B cell (primary cell): ENCODE data around the gene ZNF407. TPM values are rescaled to one million over a fixed set of nuclear protein-coding genes. Genes with fewer than 3 reads are reported as not detected.

Experiments used
- ATAC-seq: fragments of 200-7000 bp; cut with Tn5 transposase; one replicate; pipeline ENCODE4 v1.10.0; 2021; ENCODE audit warnings: low read depth, mild to moderate bottlenecking, moderate number of reproducible peaks, moderate library complexity
- CTCF ChIA-PET: fragments of 350-600 bp; sonication (Branson Sonifier 250); formaldehyde crosslinking; loops from one replicate; lab custom pipeline; 2021; ENCODE audit warnings: antibody characterized with exemption, inconsistent platforms; lab: Charles Lee
- POLR2A ChIA-PET: fragments of 350-600 bp; sonication (Branson Sonifier 250); formaldehyde crosslinking; loops from one replicate; lab custom pipeline; 2021; ENCODE audit warnings: antibody characterized with exemption; lab: Charles Lee
- DNase-seq: peaks from one replicate; pipeline ENCODE4 v3.0.0; 2013
- H2AFZ ChIP-seq: 2 replicates; pipeline ENCODE4 v1.6.1; 2012; ENCODE audit warnings: mild to moderate bottlenecking, low read depth, low read length; ENCODE audit not compliant: insufficient read depth, poor library complexity, severe bottlenecking
- H3K27ac ChIP-seq, 2 donors: 1 replicate in 1 of 2; 2 replicates in 1 of 2; pipeline ENCODE4 v1.5.1; 2012 to 2013; ENCODE audit warnings: low read length in 2 of 2, mild to moderate bottlenecking in 2 of 2, moderate library complexity in 1 of 2
- H3K27me3 ChIP-seq, 4 experiments: fragments of 200-600 bp in 1 of 4; sonication (generic) in 1 of 4; replicated peaks in 1 of 4; 1 replicate in 2 of 4; 2 replicates in 2 of 4; pipeline versions ENCODE4 v1.6.1 to v1.7.0; 2013 to 2016; ENCODE audit warnings: low read length in 3 of 4, mild to moderate bottlenecking in 2 of 4, mixed read lengths in 1 of 4, moderate library complexity in 1 of 4; ENCODE audit not compliant: insufficient read depth in 4 of 4, control insufficient read depth in 3 of 4; ENCODE audit errors: control extremely low read depth in 1 of 4
- H3K36me3 ChIP-seq, 2 experiments: replicated peaks in 1 of 2; 1 replicate in 1 of 2; 2 replicates in 1 of 2; pipeline versions ENCODE4 v1.6.1 to v1.7.1; 2013; ENCODE audit warnings: low read length in 1 of 2; ENCODE audit not compliant: insufficient read depth in 2 of 2, control insufficient read depth in 1 of 2; ENCODE audit errors: control extremely low read depth in 1 of 2, extremely low read depth in 1 of 2
- H3K4me1 ChIP-seq, 2 donors: fragments of 200-600 bp in 1 of 2; sonication (generic) in 1 of 2; 1 replicate in 1 of 2; 2 replicates in 1 of 2; pipeline versions ENCODE4 v1.5.1 to v1.6.1; 2013 to 2017; ENCODE audit warnings: low read length in 2 of 2; ENCODE audit not compliant: control insufficient read depth in 2 of 2, insufficient read depth in 2 of 2
- H3K4me2 ChIP-seq: replicated peaks from 2 replicates; pipeline ENCODE3; 2012; ENCODE audit warnings: mild to moderate bottlenecking, low read depth, low read length; ENCODE audit not compliant: poor library complexity, severe bottlenecking
- H3K4me3 ChIP-seq, 5 experiments: fragments of 200-600 bp in 1 of 5; sonication (generic) in 1 of 5; 1 replicate in 3 of 5; 2 replicates in 2 of 5; pipeline versions ENCODE4 v1.5.1 to v1.7.0; 2011 to 2016; ENCODE audit warnings: low read length in 4 of 5, mild to moderate bottlenecking in 4 of 5, low read depth in 2 of 5, control low read depth in 1 of 5, moderate library complexity in 1 of 5; ENCODE audit not compliant: insufficient read depth in 1 of 5; ENCODE audit errors: control extremely low read depth in 1 of 5, extremely low read depth in 1 of 5
- H3K79me2 ChIP-seq: fragments of 200-600 bp; sonication (generic); one replicate; pipeline ENCODE4 v1.6.0; 2016; ENCODE audit warnings: low read length; ENCODE audit not compliant: control insufficient read depth, insufficient read depth
- H3K9ac ChIP-seq: fragments of 200-600 bp; sonication (generic); 2 replicates; pipeline ENCODE4 v1.6.1; 2017; ENCODE audit warnings: mild to moderate bottlenecking, low read length, moderate library complexity
- H3K9me3 ChIP-seq, 3 donors: one replicate each; pipeline versions ENCODE4 v1.6.1 to v1.7.1; 2013; ENCODE audit warnings: low read length in 2 of 3; ENCODE audit not compliant: control insufficient read depth in 2 of 3, insufficient read depth in 1 of 3; ENCODE audit errors: control extremely low read depth in 1 of 3
- H4K20me1 ChIP-seq: 2 replicates; pipeline ENCODE4 v1.6.0; 2012; ENCODE audit warnings: mild to moderate bottlenecking, low read length; ENCODE audit not compliant: insufficient read depth, control insufficient read depth, poor library complexity, severe bottlenecking
- H3K27ac Mint-ChIP-seq: one replicate; pipeline ENCODE4 v1.8.0; 2021; ENCODE audit warnings: mixed read lengths
- H3K27me3 Mint-ChIP-seq: one replicate; pipeline ENCODE4 v1.8.0; 2021; ENCODE audit warnings: mixed read lengths
- H3K4me1 Mint-ChIP-seq: one replicate; pipeline ENCODE4 v1.8.0; 2021; ENCODE audit warnings: mixed read lengths
- H3K4me3 Mint-ChIP-seq: one replicate; pipeline ENCODE4 v1.8.0; 2021; ENCODE audit warnings: mixed read lengths
- H3K9me3 Mint-ChIP-seq: one replicate; pipeline ENCODE4 v1.8.0; 2022; ENCODE audit warnings: mixed read lengths; ENCODE audit not compliant: insufficient read depth
- CTCF ChIP-seq: fragments of 200-600 bp; IDR thresholded peaks from one replicate; pipeline ENCODE4 v1.8.0; 2022; ENCODE audit warnings: antibody characterized with exemption, mild to moderate bottlenecking
- EZH2 ChIP-seq: IDR thresholded peaks from 2 replicates; pipeline ENCODE4 v1.6.1; 2012; ENCODE audit warnings: borderline replicate concordance, low read depth, mild to moderate bottlenecking, moderate library complexity, low read length; ENCODE audit not compliant: insufficient read depth, poor library complexity, severe bottlenecking
- WGBS: methylation state at CpG from one replicate; pipeline ENCODE4 v1.1.5; 2013; ENCODE audit warnings: missing lambda C conversion rate; ENCODE audit not compliant: insufficient coverage; 5-methylcytosine and 5-hydroxymethylcytosine counted together
- intact Hi-C: fragments of 100-400 bp; cut with micrococcal nuclease; formaldehyde crosslinking; loops from one replicate; pipeline ENCODE4 v1.10.0; 2022
- polyA plus RNA-seq: library from polyadenylated mRNA; depleted of rRNA; stranded (reverse); fragments of >200 nt; gene quantifications from 2 replicates; pipeline ENCODE4 v1.2.3, GENCODE V29; 2012
- total RNA-seq, 2 donors: library from RNA; stranded (reverse); fragments of 120-200 nt in 1 of 2; gene quantifications; 1 replicate in 1 of 2; 2 replicates in 1 of 2; pipeline versions ENCODE4 v1.2.3 to v1.2.4, GENCODE V29; 2013 to 2022

Gene ZNF407
- total and polyA plus RNA-seq, 2 donors (not counting 1 experiment from before 2014, with no cell fraction given) = 4.5 to 37.1 TPM

DNA sequence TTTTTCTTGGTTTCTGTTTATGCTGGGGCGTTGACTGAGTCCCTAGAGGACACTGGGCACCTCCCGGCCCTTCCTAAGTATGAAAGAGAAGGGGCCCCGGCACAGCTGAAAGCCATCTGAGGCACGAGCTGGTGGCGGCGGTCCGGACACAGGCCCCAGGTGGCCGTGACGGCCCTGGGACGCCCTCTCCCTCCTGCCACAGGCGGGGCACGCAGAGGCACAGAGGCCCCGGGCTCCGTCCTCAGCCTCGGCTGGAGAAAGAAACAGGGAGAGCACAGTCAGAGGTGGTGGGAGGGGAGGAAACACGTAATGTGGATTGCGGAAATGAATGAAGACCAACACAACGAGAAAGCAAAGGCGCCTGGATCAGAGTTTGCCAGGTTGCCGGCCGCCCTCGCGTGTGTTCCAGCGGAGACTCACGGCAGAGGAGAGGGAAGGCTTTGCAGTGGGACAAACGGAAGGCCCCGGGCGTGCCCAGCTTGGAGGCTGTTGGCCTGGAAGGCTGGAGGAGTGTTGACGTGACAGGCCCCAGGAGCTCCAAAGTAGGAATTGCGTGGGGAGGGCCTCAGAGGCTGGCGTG, 492.2 kb downstream of the ZNF407 start:
- peaks cover 3% of the 10 kb centered on the region for H3K9me3 Mint-ChIP-seq
- no peak overlapping the region for H3K4me2 ChIP-seq
- no peak overlapping the region for H3K9ac ChIP-seq

GRCh38 chr18:75090336-75090735, 492.7 kb downstream of the ZNF407 start:
- DNase-seq (no peak), ATAC-seq (no peak)
- peaks cover 0 to 15% (median 0%) of the 10 kb centered on the region in 3 donors for H3K9me3 ChIP-seq
- H3K4me1 ChIP-seq = no peaks in the 10 kb centered on the region
- H3K4me2 ChIP-seq = no peak overlapping the region
- 96% methylated on average over 22 of the region's 22 CpGs for WGBS
- H3K27me3 ChIP-seq = no peaks in the 10 kb centered on the region
- H3K79me2 ChIP-seq = no peaks in the 10 kb centered on the region
- H2AFZ ChIP-seq = no peak overlapping the region
- no peak overlapping the region for H3K9ac ChIP-seq
- no peaks in the 10 kb centered on the region for H3K27me3 Mint-ChIP-seq
- no peaks in the 10 kb centered on the region for H4K20me1 ChIP-seq
- H3K27ac Mint-ChIP-seq = no peak overlapping the region
- CTCF ChIA-PET = no interaction called here
- H3K4me3 Mint-ChIP-seq = no peak overlapping the region
- no peak overlapping the region for H3K4me3 ChIP-seq
- intact Hi-C loops = no loop called here
- TF ChIP-seq EZH2 = no peak
- TF ChIP-seq CTCF = no peak
- no peaks in the 10 kb centered on the region for H3K36me3 ChIP-seq
- H3K27ac ChIP-seq = no peak overlapping the region
- peaks cover 5% of the 10 kb centered on the region for H3K9me3 Mint-ChIP-seq
- POLR2A ChIA-PET = no interaction called here
- H3K4me1 Mint-ChIP-seq = no peaks in the 10 kb centered on the region

More for the DNA sequence above, 492.2 kb downstream of the ZNF407 start:
- peaks cover 0 to 15% (median 0%) of the 10 kb centered on the region in 3 donors for H3K9me3 ChIP-seq
- intact Hi-C loops = no loop called here
- H3K4me1 ChIP-seq = no peaks in the 10 kb centered on the region
- H3K27ac ChIP-seq = no peak overlapping the region
- ChIA-PET CTCF (no interaction called here), POLR2A (no interaction called here)
- no peak overlapping the region for H2AFZ ChIP-seq
- H3K36me3 ChIP-seq = no peaks in the 10 kb centered on the region
- no peaks in the 10 kb centered on the region for H3K27me3 ChIP-seq
- H3K27me3 Mint-ChIP-seq = no peaks in the 10 kb centered on the region
- H3K27ac Mint-ChIP-seq = no peak overlapping the region
- H3K79me2 ChIP-seq = no peaks in the 10 kb centered on the region
- no peak overlapping the region for H3K4me3 ChIP-seq
- WGBS = 91% methylated on average over 25 of the region's 31 CpGs
- ATAC-seq = no peak
- no peak for DNase-seq
- no peaks in the 10 kb centered on the region for H3K4me1 Mint-ChIP-seq
- no peaks in the 10 kb centered on the region for H4K20me1 ChIP-seq
- TF ChIP-seq CTCF (no peak), EZH2 (no peak)
- no peak overlapping the region for H3K4me3 Mint-ChIP-seq
